GM12864 (cell line): ENCODE data around the gene GZF1.
"Not testable (repeated sequence)": the region's sequence is repeated elsewhere in the genome, so short reads cannot be mapped to it uniquely, and the experiment has no call there.

ENCODE experiments used
- DNase-seq: peaks from one replicate; pipeline ENCODE4 v3.0.0-alpha.2; 2011; ENCODE audit warnings: low read depth
- H3K4me3 ChIP-seq: 2 replicates; pipeline ENCODE4 v1.5.1; 2011; ENCODE audit warnings: mild to moderate bottlenecking, low read depth, low read length, control low read depth
- TF ChIP-seq, protein P1 (sequence below): IDR thresholded peaks from 2 replicates; pipeline ENCODE4 v1.5.1; 2011; ENCODE audit warnings: low read depth, mild to moderate bottlenecking, moderate library complexity, low read length, control low read depth, inconsistent platforms; ENCODE audit errors: missing control alignments

Gene GZF1

DNA sequence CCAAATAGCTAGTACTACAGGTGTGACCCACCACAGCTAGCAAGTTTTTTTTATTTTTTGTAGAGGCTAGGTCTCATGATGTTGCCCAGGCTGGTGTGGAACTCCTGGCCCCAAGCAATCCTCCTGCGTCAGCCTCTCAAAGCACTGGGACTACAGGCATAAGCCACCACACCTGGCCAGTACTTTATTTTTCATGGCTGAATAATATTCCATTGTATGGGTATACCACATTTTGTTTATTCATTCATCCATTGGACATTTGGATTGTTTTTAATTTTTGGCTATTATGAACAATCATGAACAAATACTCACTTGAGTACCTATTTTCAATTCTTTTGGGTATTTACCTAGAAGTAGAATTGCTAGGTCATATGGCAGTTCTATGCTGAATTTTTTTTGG, 18.4 kb upstream of the GZF1 start:
- TF ChIP-seq, protein P1, sequence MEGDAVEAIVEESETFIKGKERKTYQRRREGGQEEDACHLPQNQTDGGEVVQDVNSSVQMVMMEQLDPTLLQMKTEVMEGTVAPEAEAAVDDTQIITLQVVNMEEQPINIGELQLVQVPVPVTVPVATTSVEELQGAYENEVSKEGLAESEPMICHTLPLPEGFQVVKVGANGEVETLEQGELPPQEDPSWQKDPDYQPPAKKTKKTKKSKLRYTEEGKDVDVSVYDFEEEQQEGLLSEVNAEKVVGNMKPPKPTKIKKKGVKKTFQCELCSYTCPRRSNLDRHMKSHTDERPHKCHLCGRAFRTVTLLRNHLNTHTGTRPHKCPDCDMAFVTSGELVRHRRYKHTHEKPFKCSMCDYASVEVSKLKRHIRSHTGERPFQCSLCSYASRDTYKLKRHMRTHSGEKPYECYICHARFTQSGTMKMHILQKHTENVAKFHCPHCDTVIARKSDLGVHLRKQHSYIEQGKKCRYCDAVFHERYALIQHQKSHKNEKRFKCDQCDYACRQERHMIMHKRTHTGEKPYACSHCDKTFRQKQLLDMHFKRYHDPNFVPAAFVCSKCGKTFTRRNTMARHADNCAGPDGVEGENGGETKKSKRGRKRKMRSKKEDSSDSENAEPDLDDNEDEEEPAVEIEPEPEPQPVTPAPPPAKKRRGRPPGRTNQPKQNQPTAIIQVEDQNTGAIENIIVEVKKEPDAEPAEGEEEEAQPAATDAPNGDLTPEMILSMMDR = no peak

DNA sequence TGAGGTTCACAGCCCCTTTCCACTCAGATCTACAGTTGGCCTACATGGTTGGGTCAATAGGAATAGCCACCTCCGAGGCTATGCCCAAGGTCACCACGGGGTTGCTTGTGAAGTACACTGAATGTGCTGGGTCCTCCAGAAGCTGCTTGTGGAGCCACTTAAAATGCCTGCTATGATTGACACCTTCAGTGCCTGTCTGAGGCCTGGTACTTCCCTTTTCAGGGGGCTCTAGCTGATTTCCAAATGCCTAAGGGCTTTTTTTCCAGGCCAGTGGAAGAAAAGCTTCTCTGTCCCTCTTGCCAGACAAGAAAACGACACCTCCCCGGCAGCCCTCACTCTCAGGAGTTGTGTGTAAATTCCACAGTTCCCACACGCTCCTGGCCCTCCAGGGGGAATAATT, 17.6 kb upstream of the GZF1 start:
- DNase-seq = no peak
- no peak overlapping the region for H3K4me3 ChIP-seq
- TF ChIP-seq, protein P1 = no peak

More for the DNA sequence above, 18.4 kb upstream of the GZF1 start:
- no peak for DNase-seq
- no peak overlapping the region for H3K4me3 ChIP-seq

DNA sequence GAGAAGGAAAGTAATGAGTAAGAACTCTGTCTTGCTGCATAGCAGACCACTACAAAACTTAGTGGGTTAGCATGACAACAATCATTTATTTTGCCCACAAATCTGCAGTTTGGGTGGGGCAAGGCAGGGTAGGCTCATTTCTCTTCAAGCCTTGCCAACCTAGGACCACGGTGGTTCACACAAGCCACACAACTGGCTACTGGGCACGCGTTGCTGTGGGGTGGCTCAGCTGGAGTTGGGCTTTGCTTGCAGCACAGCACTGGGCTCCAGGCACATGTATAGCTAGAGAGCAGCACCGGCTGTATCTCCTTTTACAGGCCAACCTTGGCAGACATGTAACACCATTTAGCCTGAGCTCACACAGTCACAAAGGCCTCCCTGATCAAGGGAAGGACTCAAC, 16.0 kb upstream of the GZF1 start:
- DNase-seq = no peak
- TF ChIP-seq, protein P1 = no peak
- H3K4me3 ChIP-seq = no peak overlapping the region

DNA sequence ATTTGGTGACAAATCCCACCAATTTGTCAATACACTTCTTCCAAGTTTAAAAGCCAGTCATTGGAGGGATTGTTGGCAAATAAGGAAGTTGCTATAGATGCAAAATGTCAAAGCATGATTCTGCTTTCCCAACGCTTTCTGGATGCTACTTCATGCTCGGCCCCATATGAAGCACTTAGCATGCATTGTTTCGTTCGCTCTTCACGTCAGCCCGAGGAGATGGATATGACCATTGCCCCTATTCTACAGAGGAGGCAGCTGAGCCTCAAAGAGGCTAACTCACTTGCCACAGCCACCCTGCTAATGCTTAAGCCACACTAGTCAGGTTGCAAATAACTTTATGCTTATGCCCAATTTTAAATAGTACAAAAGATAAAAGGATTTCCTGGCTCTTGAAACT, 14.2 kb upstream of the GZF1 start:
- DNase-seq = no peak
- no peak overlapping the region for H3K4me3 ChIP-seq
- TF ChIP-seq, protein P1 = no peak

DNA sequence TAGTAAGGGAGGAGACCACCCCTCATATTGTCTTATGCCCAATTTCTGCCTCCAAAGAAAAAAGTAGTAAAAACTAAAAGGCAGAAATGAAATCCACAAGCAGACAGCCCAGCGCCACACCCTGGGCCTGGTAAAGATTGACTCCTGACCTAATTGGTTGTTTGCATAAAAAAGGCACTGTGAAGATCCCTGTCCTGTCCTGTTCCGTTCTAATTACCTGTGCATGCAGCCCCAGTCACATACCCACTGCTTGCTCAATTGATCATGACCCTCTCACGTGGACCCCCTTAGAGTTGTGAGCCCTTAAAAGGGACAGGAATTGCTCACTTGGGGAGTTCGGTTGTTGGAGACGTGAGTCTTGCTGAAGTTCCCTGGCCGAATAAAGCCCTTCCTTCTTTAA, 13.5 kb upstream of the GZF1 start:
- DNase-seq, H3K4me3 ChIP-seq: not testable (repeated sequence)

DNA sequence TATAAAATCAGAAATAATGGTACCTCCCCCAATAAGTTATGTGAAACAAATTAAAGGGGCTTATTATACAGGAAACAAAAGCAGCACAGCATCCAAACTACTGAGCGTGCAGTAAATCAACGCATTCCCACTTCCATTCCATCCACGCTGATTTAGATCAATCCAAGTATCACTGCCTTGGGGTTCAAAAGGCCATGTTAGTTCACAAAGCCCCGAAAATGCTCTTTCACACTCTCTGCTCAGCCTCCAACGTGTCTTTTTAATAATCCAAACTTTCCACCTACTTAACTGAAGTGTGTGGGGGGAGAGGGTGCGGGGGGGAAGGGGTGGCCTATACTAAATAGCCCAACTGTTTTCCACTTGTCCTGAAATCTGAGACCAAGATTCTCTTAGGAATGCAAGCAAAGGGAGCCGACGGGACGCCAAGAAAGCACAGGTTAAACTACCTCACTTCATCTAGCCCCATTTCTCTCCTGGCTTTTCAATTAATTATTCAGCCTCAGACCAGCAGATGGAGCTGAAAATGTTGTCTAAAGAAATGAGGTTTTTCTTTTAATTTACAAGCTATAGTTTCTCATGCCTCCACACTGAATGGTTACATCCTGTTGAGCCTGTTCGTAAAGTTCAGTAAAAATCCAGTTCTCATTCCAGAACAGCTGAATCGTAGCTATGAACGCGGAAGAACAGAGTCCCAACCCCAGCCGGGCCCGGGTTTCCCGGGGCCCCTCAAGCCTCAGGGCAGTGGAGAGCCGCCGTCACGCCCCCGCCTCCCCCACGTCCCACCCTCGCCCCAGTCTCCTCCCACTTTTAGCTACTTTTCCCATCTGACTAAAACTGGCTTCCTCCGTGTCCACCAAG, 12.4 kb upstream of the GZF1 start:
- H3K4me3 ChIP-seq = peak overlapping the region; percentile 94
- TF ChIP-seq, protein P1 = peak; percentile 46
- DNase-seq = no peak

DNA sequence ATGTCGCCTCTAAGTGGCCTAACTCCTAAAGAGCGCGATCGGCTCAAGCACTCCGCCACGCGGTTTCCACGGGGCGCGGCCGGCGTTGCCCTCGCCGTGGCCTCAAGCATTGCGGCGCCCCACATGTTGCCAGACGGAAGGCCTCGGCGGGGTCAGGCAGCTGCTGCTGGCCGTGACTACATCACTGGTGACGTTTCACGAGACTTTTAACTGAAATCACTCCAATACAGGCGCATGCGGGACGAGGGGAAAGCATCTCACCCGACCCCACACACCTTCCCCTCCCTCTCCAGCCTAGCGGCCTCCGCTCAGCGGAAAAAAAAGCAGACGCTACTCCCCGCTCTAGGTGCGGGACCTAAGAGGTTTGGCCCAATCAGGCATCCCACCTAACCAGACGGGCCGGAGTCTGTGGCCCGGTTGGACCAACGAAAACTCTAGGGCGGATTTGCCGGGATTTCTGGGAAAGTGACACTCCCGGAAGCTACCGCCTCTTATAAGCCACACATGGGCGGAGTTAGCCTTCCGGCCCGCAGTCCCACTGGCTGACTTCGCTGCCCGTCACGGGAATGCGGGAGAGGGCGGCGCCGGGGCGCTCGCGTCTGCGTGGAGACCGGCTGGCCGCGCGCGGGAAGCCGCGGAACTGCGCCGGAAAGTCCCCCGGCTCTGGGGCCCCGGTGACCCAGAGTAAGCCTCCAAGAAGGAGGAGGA, 11.6 kb upstream of the GZF1 start, which contains the start of gene NXT1:
Gene NXT1, plus strand, starts transcription at position 596 of the 708 bp plus-strand sequence. CDS start 3,251 bp downstream, outside the sequence.
- TF ChIP-seq, protein P1 = peak; percentile 1
- peak within 1 kb of the TSS; percentile 94 for H3K4me3 ChIP-seq
- peak; percentile 95 for DNase-seq
